ENCODE results near the gene RINT1. TPM values are rescaled to one million over a fixed set of nuclear protein-coding genes. Genes with fewer than 3 reads are reported as not detected.

RINT1 gene
- total RNA-seq, 1 experiment from 2014 or later = 18.1 TPM

DNA sequence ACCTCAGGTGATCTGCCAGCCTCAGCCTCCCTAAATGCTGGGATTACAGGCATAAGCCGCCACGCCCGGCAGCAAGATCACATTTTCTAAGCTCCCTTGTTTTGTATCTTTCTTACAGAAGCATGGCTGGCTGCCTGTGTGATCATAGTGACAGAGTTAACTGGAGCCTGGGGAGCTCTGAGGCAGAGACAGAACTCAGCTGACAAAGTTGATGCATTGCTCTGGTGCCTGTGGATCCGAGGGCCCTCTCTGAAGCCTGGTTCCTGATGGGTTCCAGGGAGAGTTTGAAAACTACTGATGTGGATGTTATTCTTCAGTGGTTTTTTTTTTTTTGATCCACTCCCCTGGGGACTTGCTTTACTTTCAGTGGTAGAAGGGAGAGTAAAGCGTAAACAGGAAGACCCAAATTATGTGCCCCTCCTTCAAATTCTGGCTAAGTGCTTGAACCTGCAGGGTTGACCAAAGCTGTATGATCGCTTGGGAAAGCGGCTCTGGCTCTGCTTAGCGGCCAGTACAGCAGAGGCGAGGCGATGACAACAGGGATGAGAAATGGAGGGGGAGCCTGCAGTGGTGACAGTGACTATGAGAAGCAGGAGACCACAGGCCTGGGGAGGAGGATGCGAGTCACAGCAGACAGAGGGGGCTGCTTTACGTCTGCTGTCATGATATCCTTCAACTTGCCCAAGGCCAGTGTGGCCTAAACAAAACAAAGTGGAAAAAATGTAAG, 56.1 kb downstream of the RINT1 start:
- DNase-seq (ENCODE audit: low read depth, low spot score) (no peak), ATAC-seq (no peak)
- in situ Hi-C loops (cut with HindIII; ENCODE audit: low pct_unique_long_range_greater_than_20kb, low sequenced_read_pairs) = no loop called here
- no TSS peak for BruUV-seq (replicated peaks)
- no peak overlapping the region for H3K4me3 ChIP-seq (ENCODE audit: low read depth in 2 of 2, low read length in 2 of 2)
- TF ChIP-seq, protein P1, sequence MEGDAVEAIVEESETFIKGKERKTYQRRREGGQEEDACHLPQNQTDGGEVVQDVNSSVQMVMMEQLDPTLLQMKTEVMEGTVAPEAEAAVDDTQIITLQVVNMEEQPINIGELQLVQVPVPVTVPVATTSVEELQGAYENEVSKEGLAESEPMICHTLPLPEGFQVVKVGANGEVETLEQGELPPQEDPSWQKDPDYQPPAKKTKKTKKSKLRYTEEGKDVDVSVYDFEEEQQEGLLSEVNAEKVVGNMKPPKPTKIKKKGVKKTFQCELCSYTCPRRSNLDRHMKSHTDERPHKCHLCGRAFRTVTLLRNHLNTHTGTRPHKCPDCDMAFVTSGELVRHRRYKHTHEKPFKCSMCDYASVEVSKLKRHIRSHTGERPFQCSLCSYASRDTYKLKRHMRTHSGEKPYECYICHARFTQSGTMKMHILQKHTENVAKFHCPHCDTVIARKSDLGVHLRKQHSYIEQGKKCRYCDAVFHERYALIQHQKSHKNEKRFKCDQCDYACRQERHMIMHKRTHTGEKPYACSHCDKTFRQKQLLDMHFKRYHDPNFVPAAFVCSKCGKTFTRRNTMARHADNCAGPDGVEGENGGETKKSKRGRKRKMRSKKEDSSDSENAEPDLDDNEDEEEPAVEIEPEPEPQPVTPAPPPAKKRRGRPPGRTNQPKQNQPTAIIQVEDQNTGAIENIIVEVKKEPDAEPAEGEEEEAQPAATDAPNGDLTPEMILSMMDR (IDR thresholded peaks at IDR 0.05) = no peak
- TF ChIP-seq, protein P2, sequence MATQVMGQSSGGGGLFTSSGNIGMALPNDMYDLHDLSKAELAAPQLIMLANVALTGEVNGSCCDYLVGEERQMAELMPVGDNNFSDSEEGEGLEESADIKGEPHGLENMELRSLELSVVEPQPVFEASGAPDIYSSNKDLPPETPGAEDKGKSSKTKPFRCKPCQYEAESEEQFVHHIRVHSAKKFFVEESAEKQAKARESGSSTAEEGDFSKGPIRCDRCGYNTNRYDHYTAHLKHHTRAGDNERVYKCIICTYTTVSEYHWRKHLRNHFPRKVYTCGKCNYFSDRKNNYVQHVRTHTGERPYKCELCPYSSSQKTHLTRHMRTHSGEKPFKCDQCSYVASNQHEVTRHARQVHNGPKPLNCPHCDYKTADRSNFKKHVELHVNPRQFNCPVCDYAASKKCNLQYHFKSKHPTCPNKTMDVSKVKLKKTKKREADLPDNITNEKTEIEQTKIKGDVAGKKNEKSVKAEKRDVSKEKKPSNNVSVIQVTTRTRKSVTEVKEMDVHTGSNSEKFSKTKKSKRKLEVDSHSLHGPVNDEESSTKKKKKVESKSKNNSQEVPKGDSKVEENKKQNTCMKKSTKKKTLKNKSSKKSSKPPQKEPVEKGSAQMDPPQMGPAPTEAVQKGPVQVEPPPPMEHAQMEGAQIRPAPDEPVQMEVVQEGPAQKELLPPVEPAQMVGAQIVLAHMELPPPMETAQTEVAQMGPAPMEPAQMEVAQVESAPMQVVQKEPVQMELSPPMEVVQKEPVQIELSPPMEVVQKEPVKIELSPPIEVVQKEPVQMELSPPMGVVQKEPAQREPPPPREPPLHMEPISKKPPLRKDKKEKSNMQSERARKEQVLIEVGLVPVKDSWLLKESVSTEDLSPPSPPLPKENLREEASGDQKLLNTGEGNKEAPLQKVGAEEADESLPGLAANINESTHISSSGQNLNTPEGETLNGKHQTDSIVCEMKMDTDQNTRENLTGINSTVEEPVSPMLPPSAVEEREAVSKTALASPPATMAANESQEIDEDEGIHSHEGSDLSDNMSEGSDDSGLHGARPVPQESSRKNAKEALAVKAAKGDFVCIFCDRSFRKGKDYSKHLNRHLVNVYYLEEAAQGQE (IDR thresholded peaks at IDR 0.05; ENCODE audit: insufficient read depth in 1 of 2, low read depth in 2 of 2, low read length in 1 of 2) = no peak
- no peak for TF ChIP-seq POLR2AphosphoS5 (IDR thresholded peaks at IDR 0.05; ENCODE audit: low read depth, low read length)
- no peak for TF ChIP-seq SIN3A (IDR thresholded peaks at IDR 0.05; ENCODE audit: borderline replicate concordance, insufficient read depth, low read depth, low read length)
- no peak for TF ChIP-seq TCF7L2 (IDR thresholded peaks at IDR 0.05; ENCODE audit: low read depth, low read length)
- POLR2A ChIA-PET = interaction anchor here (0.6 to 0.7 kb wide), 2 partner anchors 20 to 23 kb away, joined by 3 to 9 read pairs; no protein-coding TSS in a partner anchor
- intact Hi-C loops (cut with micrococcal nuclease; ENCODE audit: unreplicated experiment) = no loop called here
- H3K9me3 ChIP-seq (ENCODE audit: control insufficient read depth, insufficient read depth, low read depth, low read length) = no peaks in the 10 kb centered on the region
- no peak overlapping the region for H3K27ac ChIP-seq (ENCODE audit: low read length)
- H3K36me3 ChIP-seq (ENCODE audit: control insufficient read depth, insufficient read depth, low read length) = no peaks in the 10 kb centered on the region
- no peaks in the 10 kb centered on the region for H3K27me3 ChIP-seq (ENCODE audit: control insufficient read depth, insufficient read depth, low read length)
- no peaks in the 10 kb centered on the region for H3K4me1 ChIP-seq (ENCODE audit: control insufficient read depth, insufficient read depth, low read length)
- CTCF ChIA-PET = no interaction called here

DNA sequence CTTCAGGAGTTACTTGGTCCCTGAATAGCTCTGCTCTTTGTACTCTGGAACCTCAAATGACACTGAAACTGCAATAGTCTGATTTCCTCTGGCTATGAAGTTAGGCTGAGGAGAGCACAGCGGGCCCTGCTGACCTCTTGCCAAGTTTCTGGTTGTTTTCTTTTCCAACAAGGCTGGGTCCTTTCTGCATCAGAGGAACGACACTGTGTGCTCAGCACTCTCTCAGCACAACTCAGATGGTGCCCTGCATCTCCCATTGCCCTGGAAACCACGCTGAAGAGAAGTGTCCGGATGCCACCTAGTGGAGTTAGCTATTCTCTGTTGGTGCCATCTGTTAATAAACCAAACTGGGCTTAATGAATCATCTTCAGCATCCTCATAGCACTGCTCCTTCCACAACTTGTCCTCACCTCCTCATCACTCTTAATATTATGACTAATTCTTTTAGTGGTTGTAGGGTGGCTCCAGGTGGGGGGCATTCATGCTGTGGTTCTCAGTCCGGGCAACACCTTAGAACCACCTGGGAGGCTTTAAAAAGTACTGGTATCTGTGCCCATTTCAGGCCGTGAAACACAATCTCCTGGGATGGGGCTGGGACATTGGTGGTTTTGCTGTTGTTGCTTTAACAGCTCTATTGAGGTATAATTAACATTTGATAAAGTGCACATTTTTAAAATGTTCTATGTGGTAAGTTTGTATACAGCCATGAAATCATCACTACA, 57.5 kb downstream of the RINT1 start:
- CTCF ChIA-PET = interaction anchor here (0.5 to 1.0 kb wide), 4 partner anchors 18 to 188 kb away, joined by 3 to 4 read pairs (median 4); no protein-coding TSS in a partner anchor
- Histone ChIP-seq H3K36me3 (ENCODE audit: control insufficient read depth, insufficient read depth, low read length) (no peaks in the 10 kb centered on the region), H3K4me3 (ENCODE audit: low read depth in 2 of 2, low read length in 2 of 2) (no peak overlapping the region), H3K27ac (ENCODE audit: low read length) (no peak overlapping the region), H3K4me1 (ENCODE audit: control insufficient read depth, insufficient read depth, low read length) (no peaks in the 10 kb centered on the region), H3K27me3 (ENCODE audit: control insufficient read depth, insufficient read depth, low read length) (no peaks in the 10 kb centered on the region), H3K9me3 (ENCODE audit: control insufficient read depth, insufficient read depth, low read depth, low read length) (no peaks in the 10 kb centered on the region)
- DNase-seq (ENCODE audit: low read depth, low spot score) (peak; percentile 76), ATAC-seq (peak; percentile 94)
- in situ Hi-C loops (cut with HindIII; ENCODE audit: low pct_unique_long_range_greater_than_20kb, low sequenced_read_pairs) (no loop called here), intact Hi-C loops (cut with micrococcal nuclease; ENCODE audit: unreplicated experiment) (no loop called here)
- TF ChIP-seq, protein P2 (IDR thresholded peaks at IDR 0.05; ENCODE audit: insufficient read depth in 1 of 2, low read depth in 2 of 2, low read length in 1 of 2) = no peak
- TF ChIP-seq, protein P1 (IDR thresholded peaks at IDR 0.05) = peak; percentile 87
- TF ChIP-seq POLR2AphosphoS5 (IDR thresholded peaks at IDR 0.05; ENCODE audit: low read depth, low read length) (no peak), TCF7L2 (IDR thresholded peaks at IDR 0.05; ENCODE audit: low read depth, low read length) (no peak), SIN3A (IDR thresholded peaks at IDR 0.05; ENCODE audit: borderline replicate concordance, insufficient read depth, low read depth, low read length) (no peak)
- POLR2A ChIA-PET = interaction anchor here (0.8 kb wide), 1 partner anchor 57 kb away, joined by 16 read pairs; no protein-coding TSS in a partner anchor
- BruUV-seq (replicated peaks) = no TSS peak
